GM12872 (cell line): ENCODE measurements around the gene YJU2.

ENCODE experiments used
- CTCF ChIP-seq: IDR thresholded peaks from 3 replicates; pipeline ENCODE4 v1.5.1; 2011; ENCODE audit warnings: low read depth, mild to moderate bottlenecking, low read length, moderate library complexity; ENCODE audit not compliant: insufficient read depth

The YJU2 gene

GRCh38 chr19:4316956-4317355 is 70.1 kb downstream of the YJU2 start:
- no peak for TF ChIP-seq CTCF

- no peak for TF ChIP-seq CTCF
These were observed 71.6 kb downstream of the YJU2 start for GRCh38 chr19:4318460-4318859.
